ENCODE data around the gene HIF1AN.

- TF ChIP-seq EZH2 (IDR thresholded peaks at IDR 0.05; ENCODE audit: low read length) (no peak), CTCF (optimal IDR thresholded peaks at IDR 0.05 in 1 of 3, IDR thresholded peaks at IDR 0.05 in 1 of 3, conservative IDR thresholded peaks at IDR 0.05 in 1 of 3; ENCODE audit: extremely low read depth in 1 of 3, insufficient read depth in 2 of 3, low read length in 3 of 3) (peak in 1 of 3 experiments; percentile 2)
Observed at GRCh38 chr10:100524638-100525037, 11.1 kb upstream of the HIF1AN start.

Measured in keratinocyte (primary cell).